Tibial artery (tissue), 4 donors: ENCODE measurements around the gene GALNT10.

ENCODE experiments used
- DNase-seq, 2 donors: peaks; one replicate each; pipeline ENCODE4 v3.0.0-alpha.2; 2019
- H3K27ac ChIP-seq, 2 donors: fragments of 200-600 bp; sonication (generic) in 1 of 2; 1 replicate in 1 of 2; 2 replicates in 1 of 2; pipeline ENCODE4 v1.5.1; 2018 to 2019; ENCODE audit warnings: mild to moderate bottlenecking in 1 of 2
- H3K27me3 ChIP-seq, 2 donors: fragments of 200-600 bp; sonication (generic) in 1 of 2; one replicate each; pipeline versions ENCODE4 v1.5.1 to v1.6.0; 2016 to 2019
- H3K36me3 ChIP-seq, 3 donors: fragments of 200-600 bp; sonication (generic) in 2 of 3; one replicate each; pipeline ENCODE4 v1.5.1; 2016 to 2019; ENCODE audit warnings: mild to moderate bottlenecking in 2 of 3
- H3K4me1 ChIP-seq, 4 donors: fragments of 200-600 bp; sonication (generic) in 2 of 4; 1 replicate in 3 of 4; 2 replicates in 1 of 4; pipeline ENCODE4 v1.5.1; 2016 to 2019
- H3K4me3 ChIP-seq, 2 donors: fragments of 200-600 bp; sonication (generic) in 1 of 2; 1 replicate in 1 of 2; 2 replicates in 1 of 2; pipeline ENCODE4 v1.5.1; 2018 to 2019; ENCODE audit warnings: mild to moderate bottlenecking in 2 of 2
- H3K9me3 ChIP-seq, 3 donors: fragments of 200-600 bp; sonication (generic) in 1 of 3; one replicate each; pipeline ENCODE4 v1.5.1; 2016 to 2019
- intact Hi-C: fragments of 100-400 bp; cut with DNase I; formaldehyde crosslinking; loops from one replicate; pipeline ENCODE4 v1.15.0; 2023; ENCODE audit warnings: low total_unique reads
- TF ChIP-seq, protein P1 (sequence below), 2 experiments: fragments of 200-600 bp in 1 of 2; fragments of 450-650 bp in 1 of 2; IDR thresholded peaks; one replicate each; pipeline ENCODE4 v1.5.1; 2017 to 2019; ENCODE audit warnings: antibody characterized with exemption in 2 of 2, mild to moderate bottlenecking in 1 of 2, moderate library complexity in 1 of 2

Gene GALNT10

DNA sequence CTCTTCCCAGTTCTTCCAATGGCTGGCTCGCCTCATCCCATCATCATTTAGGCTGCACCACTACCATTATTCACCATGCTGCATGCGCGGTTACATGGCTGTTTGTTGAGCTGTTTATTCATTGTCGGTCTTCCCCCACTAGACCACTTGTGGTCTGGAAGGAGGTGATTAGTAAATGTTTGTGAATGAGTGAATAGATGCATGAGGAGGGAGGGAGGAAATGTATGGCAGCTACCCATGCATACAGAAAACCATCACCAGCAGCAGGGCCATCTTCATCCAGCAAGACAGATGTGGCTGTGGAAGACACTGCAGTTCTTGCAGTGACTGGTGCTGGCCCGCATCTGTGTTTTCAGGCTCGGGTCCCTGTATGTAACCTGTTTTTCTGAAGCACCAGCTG lies 141.9 kb downstream of the GALNT10 start:
- intact Hi-C loops = no loop called here
- no peaks in the 10 kb centered on the region for H3K9me3 ChIP-seq
- DNase-seq = no peak
- H3K27ac ChIP-seq = no peak overlapping the region
- no peak overlapping the region for H3K4me3 ChIP-seq
- H3K27me3 ChIP-seq = no peaks in the 10 kb centered on the region
- H3K36me3 ChIP-seq = peaks cover 0 to 24% (median 22%) of the 10 kb centered on the region in 3 donors
- TF ChIP-seq, protein P1, sequence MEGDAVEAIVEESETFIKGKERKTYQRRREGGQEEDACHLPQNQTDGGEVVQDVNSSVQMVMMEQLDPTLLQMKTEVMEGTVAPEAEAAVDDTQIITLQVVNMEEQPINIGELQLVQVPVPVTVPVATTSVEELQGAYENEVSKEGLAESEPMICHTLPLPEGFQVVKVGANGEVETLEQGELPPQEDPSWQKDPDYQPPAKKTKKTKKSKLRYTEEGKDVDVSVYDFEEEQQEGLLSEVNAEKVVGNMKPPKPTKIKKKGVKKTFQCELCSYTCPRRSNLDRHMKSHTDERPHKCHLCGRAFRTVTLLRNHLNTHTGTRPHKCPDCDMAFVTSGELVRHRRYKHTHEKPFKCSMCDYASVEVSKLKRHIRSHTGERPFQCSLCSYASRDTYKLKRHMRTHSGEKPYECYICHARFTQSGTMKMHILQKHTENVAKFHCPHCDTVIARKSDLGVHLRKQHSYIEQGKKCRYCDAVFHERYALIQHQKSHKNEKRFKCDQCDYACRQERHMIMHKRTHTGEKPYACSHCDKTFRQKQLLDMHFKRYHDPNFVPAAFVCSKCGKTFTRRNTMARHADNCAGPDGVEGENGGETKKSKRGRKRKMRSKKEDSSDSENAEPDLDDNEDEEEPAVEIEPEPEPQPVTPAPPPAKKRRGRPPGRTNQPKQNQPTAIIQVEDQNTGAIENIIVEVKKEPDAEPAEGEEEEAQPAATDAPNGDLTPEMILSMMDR (IDR thresholded peaks at IDR 0.05) = no peak
- H3K4me1 ChIP-seq = peaks cover 0 to 4% (median 0%) of the 10 kb centered on the region in 4 donors

DNA sequence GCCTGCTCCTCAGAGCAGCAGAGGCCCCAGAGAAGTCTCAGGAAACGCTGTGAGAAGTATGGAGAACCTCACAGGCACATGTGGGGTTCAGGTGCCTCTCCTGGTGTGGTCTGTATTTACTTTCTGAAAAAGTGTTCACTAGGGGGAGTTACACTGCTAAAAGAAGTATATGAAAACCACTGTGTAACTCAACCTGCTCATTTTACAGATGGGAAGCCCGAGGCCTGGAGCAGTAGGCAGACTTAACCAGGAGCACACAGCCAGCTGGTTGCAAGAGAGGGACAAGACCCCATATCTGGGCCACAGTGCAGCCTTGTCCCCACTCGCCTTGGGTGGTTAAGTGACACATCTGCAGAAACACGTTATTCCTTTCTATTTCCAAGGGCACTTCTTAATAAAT lies 142.5 kb downstream of the GALNT10 start:
- TF ChIP-seq, protein P1 (IDR thresholded peaks at IDR 0.05) = no peak
- no peaks in the 10 kb centered on the region for H3K9me3 ChIP-seq
- H3K36me3 ChIP-seq = peaks cover 0 to 26% (median 24%) of the 10 kb centered on the region in 3 donors
- intact Hi-C loops = no loop called here
- no peak for DNase-seq
- no peaks in the 10 kb centered on the region for H3K27me3 ChIP-seq
- H3K4me1 ChIP-seq = peaks cover 0 to 4% (median 0%) of the 10 kb centered on the region in 4 donors
- H3K27ac ChIP-seq = no peak overlapping the region
- no peak overlapping the region for H3K4me3 ChIP-seq

DNA sequence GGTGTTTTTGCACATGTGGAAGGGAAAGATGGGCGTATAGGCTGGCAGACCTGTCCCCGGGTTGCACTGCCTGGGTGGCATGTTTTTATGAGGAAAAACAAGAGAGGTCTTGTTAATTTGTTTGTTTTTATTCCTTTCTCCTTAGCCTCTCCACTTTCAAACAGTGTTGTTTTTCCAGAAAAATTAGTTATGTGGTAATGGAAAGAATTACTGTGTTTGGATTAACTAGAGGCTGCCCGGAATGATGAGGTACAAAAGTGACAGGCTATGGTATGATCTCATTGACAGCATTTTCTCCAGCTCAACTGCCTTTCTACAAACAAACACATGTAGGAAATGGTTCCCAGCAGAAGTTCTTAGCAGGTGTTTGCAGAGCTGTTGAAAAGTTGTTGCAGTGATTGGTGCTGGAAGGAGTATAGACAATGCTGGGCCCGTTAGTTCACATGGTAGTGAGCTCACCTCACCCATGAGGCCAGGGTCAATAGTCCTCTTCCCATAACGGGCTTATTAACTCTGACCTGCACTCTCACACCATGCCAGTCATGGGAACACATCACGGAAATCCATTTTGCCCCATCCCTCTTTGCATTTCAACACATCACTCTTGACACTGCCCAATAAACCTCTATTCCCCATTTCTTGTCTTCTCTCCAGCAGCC lies 144.0 kb downstream of the GALNT10 start:
- intact Hi-C loops = no loop called here
- TF ChIP-seq, protein P1 (IDR thresholded peaks at IDR 0.05) = no peak
- Histone ChIP-seq H3K4me3 (no peak overlapping the region), H3K4me1 (peaks cover 0 to 4% (median 0%) of the 10 kb centered on the region in 4 donors), H3K27ac (no peak overlapping the region), H3K27me3 (no peaks in the 10 kb centered on the region), H3K9me3 (no peaks in the 10 kb centered on the region), H3K36me3 (peaks cover 0 to 31% (median 24%) of the 10 kb centered on the region in 3 donors)
- DNase-seq = no peak

DNA sequence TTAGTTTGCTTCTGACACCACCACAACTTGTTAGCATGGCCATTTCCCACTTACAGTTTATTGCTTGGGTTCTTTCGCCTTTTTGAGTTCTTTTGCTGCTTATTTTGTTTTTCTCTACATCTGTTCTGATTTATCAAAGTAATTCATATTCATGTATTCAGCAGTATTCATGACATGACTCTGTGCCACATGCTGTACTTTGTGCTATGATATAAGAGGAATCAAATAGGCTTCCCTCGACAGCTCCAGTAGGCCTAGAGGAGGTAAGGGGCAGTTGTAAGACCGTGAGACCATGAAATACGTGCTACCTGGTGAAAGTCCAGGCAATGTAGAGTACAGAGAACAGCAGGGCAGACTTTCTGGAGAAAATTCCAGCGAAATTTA lies 144.5 kb downstream of the GALNT10 start:
- Histone ChIP-seq H3K4me1 (peaks cover 0 to 4% (median 0%) of the 10 kb centered on the region in 4 donors), H3K36me3 (peaks cover 0 to 30% (median 21%) of the 10 kb centered on the region in 3 donors), H3K4me3 (no peak overlapping the region), H3K27ac (no peak overlapping the region), H3K27me3 (no peaks in the 10 kb centered on the region), H3K9me3 (no peaks in the 10 kb centered on the region)
- intact Hi-C loops = no loop called here
- TF ChIP-seq, protein P1 (IDR thresholded peaks at IDR 0.05) = no peak
- no peak for DNase-seq

DNA sequence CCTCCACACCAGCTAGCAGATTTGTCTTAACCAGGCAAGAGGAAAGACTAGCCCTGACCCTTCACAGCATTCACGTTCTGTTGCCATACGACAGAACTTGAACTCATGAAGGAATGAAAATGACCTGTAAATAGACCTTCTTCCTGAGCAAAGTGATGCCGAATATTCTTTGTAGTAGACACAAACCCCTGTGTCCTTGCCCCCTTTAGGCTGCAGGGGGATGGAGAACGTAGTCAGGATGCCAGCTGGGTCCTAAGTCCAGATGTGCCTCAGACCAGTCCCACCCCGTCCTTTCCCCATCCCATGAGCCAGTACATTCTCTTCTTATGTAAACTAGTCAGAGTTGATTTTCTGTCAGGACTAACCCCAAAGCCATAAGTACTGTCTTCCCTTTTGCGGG lies 151.1 kb downstream of the GALNT10 start:
- Histone ChIP-seq H3K4me1 (no peaks in the 10 kb centered on the region), H3K36me3 (peaks cover 0 to 11% (median 0%) of the 10 kb centered on the region in 3 donors), H3K4me3 (no peak overlapping the region), H3K27me3 (no peaks in the 10 kb centered on the region), H3K27ac (no peak overlapping the region), H3K9me3 (no peaks in the 10 kb centered on the region)
- TF ChIP-seq, protein P1 (IDR thresholded peaks at IDR 0.05) = no peak
- DNase-seq = no peak
- intact Hi-C loops = no loop called here
